H7 (cell line): ENCODE data around the gene PTCD2. TPM values are rescaled to one million over a fixed set of nuclear protein-coding genes. Genes with fewer than 3 reads are reported as not detected.
"Not testable (repeated sequence)": the region's sequence is repeated elsewhere in the genome, so short reads cannot be mapped to it uniquely, and the experiment has no call there.

ENCODE experiments used
- DNase-seq: peaks from one replicate; pipeline ENCODE4 v3.0.0; 2012
- H3K27me3 ChIP-seq: 2 replicates; pipeline ENCODE4 v1.6.0; 2011; ENCODE audit warnings: mild to moderate bottlenecking, low read length; ENCODE audit not compliant: control insufficient read depth, insufficient read depth
- H3K36me3 ChIP-seq: replicated peaks from 2 replicates; pipeline ENCODE4 v1.5.1; 2011; ENCODE audit warnings: low read length; ENCODE audit not compliant: control insufficient read depth, insufficient read depth
- H3K4me3 ChIP-seq: 2 replicates; pipeline ENCODE4 v1.5.1; 2011; ENCODE audit warnings: low read depth, mild to moderate bottlenecking, control low read depth, low read length, moderate library complexity; ENCODE audit not compliant: insufficient read depth
- total RNA-seq: library from RNA; depleted of rRNA; stranded (reverse); fragments of >200 nt; shearing (Covaris generic); gene quantifications from 2 replicates; pipeline ENCODE4 v1.2.3, GENCODE V29; 2014

The PTCD2 gene
- total RNA-seq, 1 experiment from 2014 or later: 16.6 TPM

DNA sequence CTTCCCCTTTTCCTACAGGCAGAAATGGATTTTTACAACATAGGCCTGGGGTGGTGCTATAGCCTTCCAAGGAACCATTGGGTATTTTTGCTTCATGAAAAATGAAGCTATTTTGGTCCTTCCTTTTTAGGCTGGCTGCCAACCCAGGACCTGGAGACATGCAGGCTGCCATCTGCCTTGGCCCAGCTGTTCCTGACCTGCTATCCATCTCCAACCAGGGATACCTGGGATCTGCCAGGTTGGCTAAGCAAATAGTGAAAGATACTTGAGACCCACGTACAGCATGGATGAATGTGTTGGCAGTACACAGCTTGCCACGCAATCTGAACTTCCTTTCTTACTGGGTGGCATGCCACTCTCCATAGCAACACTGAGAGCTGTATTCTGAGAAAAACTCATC is 31.2 kb upstream of the PTCD2 start:
- Histone ChIP-seq H3K27me3 (no peaks in the 10 kb centered on the region), H3K4me3 (no peak overlapping the region), H3K36me3 (peaks cover 4% of the 10 kb centered on the region)
- DNase-seq: no peak

DNA sequence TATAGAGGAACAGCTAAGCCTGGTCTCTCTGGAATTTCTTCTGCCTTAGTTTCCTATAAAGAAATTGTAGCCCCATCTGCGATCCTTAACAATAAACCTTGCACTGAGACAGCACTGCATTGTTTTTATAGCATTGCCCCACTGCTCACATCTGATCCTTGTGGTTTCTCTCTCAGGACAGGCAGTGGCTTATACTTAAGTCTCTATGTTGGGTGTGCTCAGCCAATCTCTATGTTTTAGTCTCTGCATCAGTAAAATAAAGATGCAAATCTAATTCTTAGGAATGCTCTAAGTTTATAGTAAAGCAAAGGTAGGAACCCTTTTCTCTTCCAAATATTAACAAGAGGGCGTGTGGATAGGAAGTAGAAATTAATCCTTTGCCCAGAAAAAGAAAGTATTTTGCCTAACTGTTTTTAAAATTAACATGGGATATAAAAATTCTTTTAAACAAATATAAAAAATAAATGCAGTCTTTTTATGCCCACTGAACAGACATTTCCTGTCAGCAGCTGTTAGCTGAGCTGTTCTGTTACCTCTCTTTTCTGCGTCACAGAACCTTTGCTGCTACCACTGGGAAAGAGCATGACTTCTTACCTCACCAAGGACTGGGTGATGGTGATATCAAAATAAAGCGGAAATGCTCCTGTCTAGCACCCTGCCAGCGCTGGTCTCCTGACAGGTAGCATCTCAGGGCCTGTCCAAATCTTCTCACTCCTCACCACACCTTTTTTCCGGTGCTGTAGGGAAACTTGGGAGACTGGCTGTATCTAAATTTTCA is 29.6 kb upstream of the PTCD2 start:
- no peaks in the 10 kb centered on the region for H3K27me3 ChIP-seq
- no peak overlapping the region for H3K4me3 ChIP-seq
- peaks cover 4% of the 10 kb centered on the region for H3K36me3 ChIP-seq
- no peak for DNase-seq

DNA sequence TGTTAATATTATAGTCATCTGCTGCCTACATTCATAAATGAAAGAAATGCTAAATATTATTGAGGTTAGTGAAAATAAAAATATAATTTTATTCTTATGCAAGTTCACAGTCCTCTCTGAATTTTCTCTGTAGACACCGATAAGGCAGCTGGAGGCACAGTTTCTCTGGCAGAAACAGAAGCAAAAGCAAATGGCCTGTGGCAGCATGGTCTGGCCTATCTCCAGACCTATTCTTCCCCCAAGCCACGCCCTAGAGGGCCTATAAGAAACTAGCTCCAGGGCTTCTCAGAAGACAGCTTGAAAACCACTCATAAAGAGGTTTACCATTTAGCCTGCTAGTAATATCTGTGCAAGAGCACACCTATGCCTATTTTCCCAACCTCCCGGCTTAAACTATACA is 28.6 kb upstream of the PTCD2 start:
- no peak for DNase-seq
- Histone ChIP-seq H3K27me3 (no peaks in the 10 kb centered on the region), H3K4me3 (no peak overlapping the region), H3K36me3 (peaks cover 4% of the 10 kb centered on the region)

DNA sequence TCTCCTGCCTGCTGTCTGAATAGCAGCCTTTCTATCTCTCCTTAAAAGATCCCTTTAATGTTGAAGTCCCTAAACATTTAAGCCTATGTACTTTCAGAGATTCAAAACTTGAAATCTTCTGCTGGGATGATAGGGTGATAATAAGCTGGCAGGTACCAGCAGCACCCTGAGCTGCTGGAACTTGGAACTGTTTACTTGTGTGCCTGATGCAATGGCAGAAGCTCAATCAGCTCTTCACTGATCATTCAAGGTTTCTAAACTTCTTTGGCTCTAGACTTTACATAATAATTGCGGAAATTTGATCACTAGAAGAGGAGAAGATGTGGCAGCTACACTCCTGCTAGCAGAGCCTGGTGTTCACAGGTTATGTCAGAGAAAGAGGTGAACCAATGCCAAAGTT is 27.8 kb upstream of the PTCD2 start:
- Histone ChIP-seq H3K36me3 (peaks cover 4% of the 10 kb centered on the region), H3K4me3 (no peak overlapping the region), H3K27me3 (no peaks in the 10 kb centered on the region)
- no peak for DNase-seq

DNA sequence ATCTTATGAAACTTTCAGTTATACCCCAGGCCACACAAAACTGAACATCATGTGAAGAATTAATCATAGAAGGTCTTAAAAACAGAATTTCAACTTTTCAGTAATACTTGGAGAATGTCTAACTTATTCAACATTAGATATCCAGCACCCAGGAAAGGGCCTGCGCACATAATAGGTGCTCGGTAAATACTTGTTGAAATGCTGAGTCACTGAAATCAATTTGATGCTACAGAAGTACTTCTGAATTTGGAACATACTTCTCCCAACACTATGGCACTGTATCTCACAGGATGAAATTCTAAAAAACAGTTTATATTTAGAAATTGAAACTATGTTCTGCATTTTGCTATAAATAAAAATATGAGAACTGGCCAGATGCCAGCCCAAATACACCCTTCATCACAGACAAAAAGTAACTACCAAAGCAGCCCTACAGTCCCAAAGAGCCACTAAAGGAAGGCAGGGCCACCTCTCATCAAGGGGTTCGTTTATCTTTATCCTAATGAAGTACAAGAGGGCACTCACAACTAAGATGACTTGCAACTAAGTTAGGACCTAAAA is 26.6 kb upstream of the PTCD2 start:
- H3K4me3 ChIP-seq: no peak overlapping the region
- DNase-seq: no peak
- H3K27me3 ChIP-seq: no peaks in the 10 kb centered on the region
- peaks cover 4% of the 10 kb centered on the region for H3K36me3 ChIP-seq

DNA sequence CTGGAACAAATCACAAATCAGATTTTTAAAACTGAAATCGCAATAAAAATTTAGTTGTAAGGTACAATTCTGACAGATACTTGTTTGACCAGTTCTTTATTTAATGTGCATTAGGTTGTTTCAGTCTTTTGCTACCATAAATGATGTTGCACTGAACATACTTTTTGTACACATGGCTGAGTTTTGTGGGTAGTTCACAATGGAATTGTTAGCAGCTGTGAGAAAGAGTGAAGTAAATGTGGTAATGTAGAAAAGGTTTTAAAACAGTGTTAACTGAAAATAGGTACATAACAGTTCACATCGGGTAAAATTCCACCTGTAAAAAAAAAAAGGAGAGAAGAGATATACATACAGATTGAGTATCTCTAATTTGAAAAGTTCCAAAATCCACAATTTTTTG is 25.7 kb upstream of the PTCD2 start:
- DNase-seq: no peak
- H3K36me3 ChIP-seq: peaks cover 4% of the 10 kb centered on the region
- no peak overlapping the region for H3K4me3 ChIP-seq
- H3K27me3 ChIP-seq: no peaks in the 10 kb centered on the region

DNA sequence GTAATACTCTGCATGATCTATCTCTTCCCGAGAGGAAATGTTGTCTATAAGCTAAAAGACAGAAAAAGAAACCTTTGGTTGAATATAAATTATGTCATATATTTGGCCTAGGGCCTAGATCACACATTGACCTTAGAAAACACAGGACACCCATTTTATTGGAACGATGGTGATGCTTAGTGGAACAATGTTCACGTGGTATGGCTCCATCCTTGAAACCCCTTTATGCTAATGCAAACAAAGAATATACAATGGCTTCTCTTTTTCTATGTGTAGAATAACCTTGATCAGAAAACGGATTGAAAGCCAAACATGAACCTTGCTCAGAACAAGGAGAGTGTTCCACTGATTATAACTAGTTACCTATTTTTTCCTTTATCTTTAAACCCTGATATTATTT is 24.6 kb upstream of the PTCD2 start:
- Histone ChIP-seq H3K36me3 (peaks cover 2% of the 10 kb centered on the region), H3K27me3 (no peaks in the 10 kb centered on the region), H3K4me3 (no peak overlapping the region)
- no peak for DNase-seq

DNA sequence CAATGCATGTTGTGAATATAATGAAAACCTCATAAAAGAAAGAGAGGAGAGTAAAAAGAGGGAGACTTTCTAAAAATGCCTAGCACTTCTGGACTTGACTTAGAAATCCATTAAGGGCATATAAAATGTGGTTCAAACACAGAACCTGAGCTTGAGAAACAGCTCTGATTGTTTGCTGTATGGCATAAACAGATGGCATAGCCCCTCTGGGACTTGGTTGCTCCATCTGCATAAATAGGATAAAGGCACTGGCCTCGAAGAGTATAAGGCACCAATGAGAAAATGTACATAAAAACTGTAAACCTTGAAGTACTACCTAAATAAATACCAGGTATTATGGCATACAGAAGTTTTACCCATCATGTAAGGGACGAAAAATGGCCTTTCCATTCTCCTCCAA is 23.9 kb upstream of the PTCD2 start:
- Histone ChIP-seq H3K36me3 (no peaks in the 10 kb centered on the region; the same call in 1 of the 2 replicates), H3K27me3 (no peaks in the 10 kb centered on the region), H3K4me3 (no peak overlapping the region)
- DNase-seq: no peak

DNA sequence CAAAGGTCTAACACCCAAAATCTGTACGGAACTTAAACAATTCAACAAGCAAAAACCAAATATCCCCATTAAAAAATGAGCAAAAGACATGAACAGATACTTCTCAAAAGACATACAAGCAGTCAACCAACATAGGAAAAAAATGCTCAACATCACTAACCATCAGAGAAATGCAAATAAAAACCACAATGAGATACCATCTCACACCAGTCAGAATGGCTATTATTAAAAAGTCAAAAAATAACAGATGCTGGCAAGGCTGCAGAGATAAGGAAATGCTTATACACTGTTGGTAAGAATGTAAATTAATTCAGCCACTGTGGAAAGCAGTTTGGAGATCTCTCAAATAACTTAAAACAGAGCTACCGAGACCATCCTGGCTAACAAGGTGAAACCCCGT is 22.0 kb upstream of the PTCD2 start:
- not testable (repeated sequence) for H3K36me3 ChIP-seq, H3K27me3 ChIP-seq, H3K4me3 ChIP-seq, DNase-seq

DNA sequence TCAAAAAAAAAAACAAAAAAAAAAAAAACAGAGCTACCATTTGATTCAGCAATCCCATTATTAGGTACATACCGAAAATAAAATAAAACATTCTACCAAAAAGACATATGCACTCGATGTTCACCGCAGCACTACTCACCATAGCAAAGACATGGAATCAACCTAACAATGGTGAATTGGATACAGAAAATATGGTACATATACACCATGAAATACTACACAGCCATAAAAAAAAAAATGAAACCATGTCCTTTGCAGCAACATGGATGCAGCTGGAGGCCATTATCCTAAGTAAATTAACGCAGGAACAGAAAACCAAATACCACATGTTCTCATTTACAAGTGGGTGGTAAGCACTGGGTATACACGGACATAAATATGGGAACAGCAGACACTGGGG is 21.5 kb upstream of the PTCD2 start:
- DNase-seq: no peak
- no peak overlapping the region for H3K4me3 ChIP-seq
- no peaks in the 10 kb centered on the region; the same call in 1 of the 2 replicates for H3K36me3 ChIP-seq
- no peaks in the 10 kb centered on the region for H3K27me3 ChIP-seq

DNA sequence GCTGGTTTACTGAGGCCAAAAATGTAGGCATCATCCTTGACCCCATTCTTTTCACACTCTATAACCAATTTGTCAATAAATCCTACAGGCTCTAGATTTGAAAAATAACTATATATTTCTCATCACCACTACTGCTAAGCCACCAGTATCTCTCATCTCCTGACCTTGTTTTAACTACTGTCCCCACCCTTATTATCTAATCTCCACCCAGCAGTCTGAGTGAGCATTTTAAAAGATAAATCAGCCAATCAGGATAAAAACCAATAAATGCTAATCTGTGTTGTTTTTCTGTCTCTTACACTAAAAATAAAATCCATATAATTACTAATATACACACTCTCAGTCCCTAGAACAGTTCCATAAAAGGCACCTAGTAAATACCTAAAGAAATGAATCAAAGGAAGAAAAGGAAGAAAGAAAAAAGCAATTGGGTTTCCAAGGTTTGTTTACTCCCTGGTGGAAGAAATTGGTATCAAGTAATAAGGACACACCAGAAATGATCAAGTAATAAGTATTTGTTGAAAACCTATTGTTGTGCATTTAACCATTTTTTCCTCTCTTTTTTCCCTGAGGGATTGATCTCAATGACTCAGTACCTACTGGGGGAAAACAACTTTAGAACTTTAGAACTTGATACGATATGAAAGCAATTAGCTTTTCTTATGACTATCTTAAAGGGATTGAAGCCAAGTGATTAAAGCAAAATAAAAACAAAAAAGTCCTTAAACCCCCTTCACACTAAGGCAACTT is 19.4 kb upstream of the PTCD2 start:
- Histone ChIP-seq H3K36me3 (no peaks in the 10 kb centered on the region; the same call in 1 of the 2 replicates), H3K27me3 (no peaks in the 10 kb centered on the region), H3K4me3 (no peak overlapping the region)
- DNase-seq: no peak

DNA sequence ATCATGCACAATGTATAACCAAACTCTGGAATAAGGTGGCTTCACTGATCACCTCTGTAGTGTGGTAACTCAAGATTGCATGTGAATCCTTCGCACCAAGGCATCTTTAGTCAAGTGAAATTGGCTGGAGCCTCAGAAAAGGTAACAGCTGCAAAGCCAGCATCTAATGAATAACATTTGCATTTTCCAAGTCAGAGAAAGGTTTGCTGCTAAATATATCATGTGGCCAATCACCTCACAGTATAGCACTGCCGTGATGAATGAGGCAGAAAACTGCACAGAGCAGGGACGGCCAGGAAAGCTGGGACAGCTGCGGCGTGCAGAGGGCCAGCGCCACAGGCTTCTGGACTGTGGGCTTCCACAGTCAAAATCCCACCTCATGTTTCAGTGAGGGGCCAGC is 18.6 kb upstream of the PTCD2 start:
- no peaks in the 10 kb centered on the region; the same call in 1 of the 2 replicates for H3K36me3 ChIP-seq
- H3K4me3 ChIP-seq: no peak overlapping the region
- no peaks in the 10 kb centered on the region for H3K27me3 ChIP-seq
- DNase-seq: no peak

DNA sequence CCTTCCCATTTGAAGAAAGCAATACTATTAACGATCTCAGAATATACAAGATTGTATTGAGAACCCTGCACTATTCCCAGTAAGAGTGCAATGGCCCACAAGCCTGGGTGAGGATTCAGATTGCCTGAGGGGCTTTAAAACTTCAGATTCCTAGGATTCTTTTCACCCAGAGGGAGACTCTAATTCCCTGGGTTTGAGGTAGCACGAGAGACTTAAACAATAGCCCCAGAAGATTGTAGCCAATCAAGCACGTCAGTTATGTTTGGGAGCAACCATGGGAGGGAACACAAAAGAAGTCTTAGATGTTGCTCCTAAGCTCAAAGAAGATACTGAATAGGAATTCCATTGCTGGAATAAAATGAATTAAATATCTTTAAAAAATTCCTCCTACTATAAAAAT is 18.0 kb upstream of the PTCD2 start:
- no peaks in the 10 kb centered on the region for H3K27me3 ChIP-seq
- DNase-seq: peak; percentile 72
- H3K4me3 ChIP-seq: no peak overlapping the region
- H3K36me3 ChIP-seq: no peaks in the 10 kb centered on the region; the same call in 1 of the 2 replicates

DNA sequence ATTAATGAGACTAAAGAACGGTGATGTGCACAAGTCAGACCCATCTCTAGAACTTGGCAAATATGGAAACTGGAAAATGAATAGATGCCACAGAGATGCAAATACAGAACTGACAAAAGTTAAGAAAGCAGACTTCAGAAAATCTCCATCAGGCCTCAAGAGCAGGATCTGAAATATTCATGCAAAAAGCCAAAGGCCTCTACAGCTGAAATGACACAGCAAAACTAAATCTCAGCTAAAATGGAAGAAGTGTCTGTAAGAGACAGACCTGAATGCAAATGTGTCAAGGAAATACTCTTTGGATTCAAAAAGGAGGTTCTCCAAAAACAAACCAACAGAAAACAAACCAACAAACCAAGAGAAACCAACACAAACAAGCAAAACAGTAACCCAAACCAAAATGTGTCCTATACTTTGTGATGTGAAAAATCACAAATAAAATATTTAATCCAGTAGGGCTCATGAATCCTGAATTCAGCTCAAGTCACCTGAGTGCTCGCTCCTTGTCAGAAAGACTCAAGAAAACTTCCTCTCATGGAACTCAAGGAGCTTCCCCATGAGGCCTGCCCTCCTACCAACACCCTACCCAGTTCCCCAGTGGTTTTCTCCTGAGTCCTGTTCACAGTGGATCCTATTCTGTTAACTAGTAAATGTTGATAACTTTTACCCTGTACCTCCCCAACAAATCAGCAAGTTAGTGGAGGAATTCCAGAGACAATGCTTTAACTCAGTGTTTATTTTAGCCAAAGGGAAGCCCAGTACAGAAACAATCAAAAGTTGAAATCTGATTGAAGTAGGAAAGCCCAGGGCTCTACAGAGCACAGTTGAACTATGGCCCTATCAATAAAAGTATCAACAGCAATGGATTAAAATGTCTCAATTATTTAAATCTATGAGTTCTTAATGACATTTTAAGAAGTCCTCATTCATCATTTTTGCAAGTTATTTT is 14.7 kb upstream of the PTCD2 start:
- peak; percentile 46 for DNase-seq
- Histone ChIP-seq H3K4me3 (no peak overlapping the region), H3K36me3 (no peaks in the 10 kb centered on the region), H3K27me3 (no peaks in the 10 kb centered on the region)
